ENCODE measurements around the gene ACACB.

The ACACB gene

GRCh38 chr12:109214131-109214530, 97.7 kb downstream of the ACACB start:
- DNase-seq, result no peak

DNA sequence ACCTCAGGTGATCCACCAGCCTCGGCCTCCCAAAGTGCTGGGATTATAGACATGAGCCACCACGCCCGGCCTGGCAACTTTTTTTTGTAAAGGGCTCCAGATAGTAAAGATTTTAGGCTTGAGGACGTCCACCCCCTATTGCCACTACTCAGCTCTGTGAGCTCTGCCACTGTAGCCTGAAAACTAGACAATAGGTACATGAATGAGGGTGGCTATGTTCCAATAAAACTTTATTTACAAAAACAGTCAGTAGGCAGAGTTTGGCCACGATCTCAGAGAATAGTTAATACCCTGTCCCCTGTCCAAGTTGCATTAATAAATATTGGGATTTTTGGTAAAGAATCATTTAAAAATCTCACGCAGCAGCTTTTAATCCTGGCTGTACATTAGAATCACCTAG, 102.6 kb downstream of the ACACB start:
- DNase-seq, result no peak

- DNase-seq, result no peak
Measured at GRCh38 chr12:109219938-109220337, 103.6 kb downstream of the ACACB start.

DNA sequence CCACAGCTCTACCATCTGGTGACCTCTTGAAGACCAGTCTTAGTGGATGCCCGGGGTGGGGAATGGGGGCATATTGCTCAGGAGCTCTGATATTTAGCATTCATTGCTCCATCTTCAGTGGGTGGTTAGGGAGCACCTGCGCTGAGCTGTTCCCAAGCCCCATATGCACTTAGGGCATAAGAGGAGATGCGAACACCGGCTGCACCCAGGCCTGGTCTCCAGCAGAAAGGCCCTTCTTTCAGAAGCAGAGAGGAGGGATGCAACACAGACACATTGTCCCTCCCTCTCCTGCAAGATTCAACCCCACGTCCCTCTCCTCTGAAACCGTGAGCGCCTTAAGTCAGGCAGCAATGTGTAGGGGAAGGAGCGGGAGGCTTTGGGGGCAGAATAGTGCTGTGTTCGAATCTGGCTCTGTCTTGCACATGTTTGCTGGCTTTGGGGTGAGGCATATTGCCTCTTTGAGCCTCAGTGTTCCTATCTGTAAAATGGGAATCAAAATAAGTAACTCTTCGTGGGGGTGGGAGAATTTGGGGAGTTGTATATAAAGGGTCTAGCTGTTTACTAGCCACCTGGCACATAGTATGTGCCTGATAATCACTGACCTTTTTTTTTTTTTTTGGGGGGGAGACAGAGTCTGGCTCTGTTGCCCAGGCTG, 105.0 kb downstream of the ACACB start:
- DNase-seq, result no peak

GRCh38 chr12:109222062-109222461, 105.7 kb downstream of the ACACB start:
- no peak for DNase-seq

GRCh38 chr12:109222496-109222895, 106.1 kb downstream of the ACACB start:
- DNase-seq, result no peak

DNA sequence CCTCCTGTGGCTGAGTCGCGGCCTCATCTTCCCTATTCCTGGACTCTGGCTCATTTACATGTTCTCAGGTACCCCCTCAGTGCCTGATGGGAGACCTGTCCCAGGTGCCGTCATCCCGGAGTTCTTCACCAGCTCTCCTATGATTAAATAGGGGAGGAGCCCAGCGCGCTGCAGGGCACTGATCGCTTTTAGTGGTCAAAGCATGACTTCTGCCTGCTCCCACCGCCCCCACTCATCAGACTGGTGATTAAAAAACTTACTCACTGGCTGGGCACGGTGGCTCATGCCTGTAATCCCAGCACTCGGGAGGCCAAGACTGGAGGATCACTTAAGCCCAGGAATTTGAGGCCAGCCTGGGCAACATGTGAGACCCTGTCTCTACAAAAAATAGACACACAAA, 106.8 kb downstream of the ACACB start:
- DNase-seq, result no peak

DNA sequence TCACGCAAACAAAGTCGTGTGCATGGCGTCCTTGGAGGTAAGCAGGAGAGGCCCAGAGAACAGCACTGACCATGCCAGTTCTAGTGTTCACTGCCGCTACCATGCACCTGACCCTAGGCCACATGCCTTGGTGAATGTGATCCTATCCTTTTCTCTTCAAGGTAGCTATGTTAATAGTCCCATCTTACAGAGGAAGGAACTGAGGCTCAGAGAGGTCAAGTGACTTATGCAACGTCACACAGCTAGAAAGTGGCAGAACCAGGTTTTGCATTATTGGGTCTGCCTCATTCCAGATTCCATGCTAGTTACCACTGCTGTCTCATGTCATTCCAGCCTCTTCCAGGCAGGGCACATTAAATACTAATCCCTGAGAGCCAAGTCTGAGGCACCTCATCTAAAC, 107.5 kb downstream of the ACACB start:
- no peak for DNase-seq

GRCh38 chr12:109228664-109229063, 112.3 kb downstream of the ACACB start:
- DNase-seq, result no peak

- DNase-seq, result no peak
Measured at GRCh38 chr12:109230193-109230592, 113.8 kb downstream of the ACACB start.

- no peak for DNase-seq
Measured at GRCh38 chr12:109232731-109233130, 116.3 kb downstream of the ACACB start.

GRCh38 chr12:109234012-109234411, 117.6 kb downstream of the ACACB start:
- no peak for DNase-seq

GRCh38 chr12:109236257-109236656, 119.9 kb downstream of the ACACB start:
- DNase-seq, result no peak

- no peak for DNase-seq
Measured at GRCh38 chr12:109239179-109239578, 122.8 kb downstream of the ACACB start.

- no peak for DNase-seq
Measured at GRCh38 chr12:109239691-109240090, 123.3 kb downstream of the ACACB start.

DNA sequence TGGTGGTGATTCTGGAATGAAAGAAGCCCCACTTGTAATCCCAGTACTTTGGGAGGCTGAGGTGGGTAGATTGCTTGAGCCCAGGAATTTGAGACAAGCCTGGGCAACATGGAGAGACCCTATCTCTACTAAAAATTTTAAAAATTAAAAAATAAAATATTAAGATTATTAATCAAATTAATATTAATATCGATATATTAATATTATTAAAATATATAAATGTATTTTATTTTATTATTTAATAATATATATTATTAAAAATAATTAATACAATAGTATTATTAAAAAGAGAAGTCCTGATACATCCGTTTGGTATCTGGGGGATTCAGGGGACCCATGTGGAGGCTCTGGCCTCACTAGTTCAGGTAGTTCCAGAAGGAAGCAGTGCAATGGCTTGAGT, 124.0 kb downstream of the ACACB start:
- DNase-seq, result no peak

GRCh38 chr12:109241936-109242335, 125.5 kb downstream of the ACACB start:
- DNase-seq, result no peak

GRCh38 chr12:109244073-109244472, 127.7 kb downstream of the ACACB start:
- no peak for DNase-seq

DNA sequence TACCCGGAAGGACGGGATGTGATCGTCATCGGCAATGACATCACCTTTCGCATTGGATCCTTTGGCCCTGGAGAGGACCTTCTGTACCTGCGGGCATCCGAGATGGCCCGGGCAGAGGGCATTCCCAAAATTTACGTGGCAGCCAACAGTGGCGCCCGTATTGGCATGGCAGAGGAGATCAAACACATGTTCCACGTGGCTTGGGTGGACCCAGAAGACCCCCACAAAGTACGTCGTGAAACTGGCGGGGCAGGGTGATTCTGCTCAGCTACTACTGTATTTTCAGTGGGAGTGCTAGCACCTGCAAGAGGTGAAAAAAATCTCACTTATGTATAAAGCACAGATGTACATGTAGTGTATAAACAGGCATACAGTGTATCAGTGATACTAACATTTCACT, 129.8 kb downstream of the ACACB start:
- DNase-seq, result no peak

GRCh38 chr12:109247831-109248654, 131.7 kb downstream of the ACACB start:
- no peak for DNase-seq

DNA sequence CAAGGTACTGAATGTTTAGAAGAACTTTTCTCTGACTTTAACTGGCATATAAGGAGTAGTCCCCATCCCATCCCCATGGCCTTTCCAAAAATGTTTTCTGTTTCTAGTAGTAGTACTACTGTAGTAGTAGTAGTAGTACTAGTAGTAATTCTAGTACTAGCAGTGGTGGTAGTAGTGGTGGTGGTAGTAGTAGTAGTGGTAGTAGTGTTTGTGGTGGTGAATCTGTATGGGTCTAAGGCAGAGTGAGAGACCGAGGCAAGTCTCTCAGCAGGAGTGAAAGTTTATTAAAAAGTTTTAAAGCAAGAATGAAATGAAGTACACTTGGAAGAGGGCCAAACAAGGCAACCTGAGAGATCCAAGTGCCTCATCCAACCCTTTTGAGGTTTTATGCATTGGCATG, 134.1 kb downstream of the ACACB start:
- no peak for DNase-seq

- DNase-seq, result no peak
Measured at GRCh38 chr12:109252799-109253198, 136.4 kb downstream of the ACACB start.

- no peak for DNase-seq
Measured at GRCh38 chr12:109253913-109254544, 137.6 kb downstream of the ACACB start.

- DNase-seq, result no peak
Measured at GRCh38 chr12:109255377-109255776, 139.0 kb downstream of the ACACB start.

Measured in right kidney (tissue), 1 donor.